Thoracic aorta (tissue), 2 donors: ENCODE data around the gene IMPG2. TPM values are rescaled to one million over a fixed set of nuclear protein-coding genes. Genes with fewer than 3 reads are reported as not detected.

Source experiments
- ATAC-seq: fragments of 150-250 bp; one replicate; pipeline ENCODE4 v1.8.0; 2017; ENCODE audit warnings: low read depth; ENCODE audit not compliant: insufficient number of reproducible peaks, low FRiP score
- DNase-seq: peaks from one replicate; pipeline ENCODE4 v3.0.0-alpha.2; 2020; ENCODE audit warnings: low spot score
- H3K27ac ChIP-seq, 2 donors: fragments of 200-600 bp; sonication (generic); 1 replicate in 1 of 2; 2 replicates in 1 of 2; pipeline ENCODE4 v1.5.1; 2016; ENCODE audit warnings: mild to moderate bottlenecking in 2 of 2, moderate library complexity in 2 of 2
- H3K27me3 ChIP-seq: fragments of 200-600 bp; sonication (generic); replicated peaks from 2 replicates; pipeline ENCODE4 v1.6.0; 2016; ENCODE audit warnings: mild to moderate bottlenecking; ENCODE audit not compliant: insufficient read depth
- H3K36me3 ChIP-seq: fragments of 200-600 bp; sonication (generic); one replicate; pipeline ENCODE4 v1.5.1; 2016
- H3K4me1 ChIP-seq, 2 donors: fragments of 200-600 bp; sonication (generic); 1 replicate in 1 of 2; 2 replicates in 1 of 2; pipeline versions ENCODE4 v1.5.1 to v1.6.0; 2016; ENCODE audit warnings: low read depth in 2 of 2, mild to moderate bottlenecking in 1 of 2; ENCODE audit not compliant: control insufficient read depth in 1 of 2
- H3K4me3 ChIP-seq: fragments of 200-600 bp; sonication (generic); 2 replicates; pipeline ENCODE4 v1.5.1; 2016; ENCODE audit warnings: mild to moderate bottlenecking
- H3K9me3 ChIP-seq: fragments of 200-600 bp; sonication (generic); 2 replicates; pipeline ENCODE4 v1.5.1; 2016
- CTCF ChIP-seq: fragments of 200-600 bp; sonication (generic); IDR thresholded peaks from one replicate; pipeline ENCODE4 v1.5.1; 2019; ENCODE audit warnings: antibody characterized with exemption
- total RNA-seq, 2 donors: library from RNA; depleted of rRNA; stranded (reverse); fragments of >200 nt; gene quantifications; one replicate each; pipeline versions ENCODE4 v1.1.0 to v1.2.3, GENCODE V29; 2016

The IMPG2 gene
- total RNA-seq, 2 donors from 2014 or later, result 0.21 to 0.81 TPM

DNA sequence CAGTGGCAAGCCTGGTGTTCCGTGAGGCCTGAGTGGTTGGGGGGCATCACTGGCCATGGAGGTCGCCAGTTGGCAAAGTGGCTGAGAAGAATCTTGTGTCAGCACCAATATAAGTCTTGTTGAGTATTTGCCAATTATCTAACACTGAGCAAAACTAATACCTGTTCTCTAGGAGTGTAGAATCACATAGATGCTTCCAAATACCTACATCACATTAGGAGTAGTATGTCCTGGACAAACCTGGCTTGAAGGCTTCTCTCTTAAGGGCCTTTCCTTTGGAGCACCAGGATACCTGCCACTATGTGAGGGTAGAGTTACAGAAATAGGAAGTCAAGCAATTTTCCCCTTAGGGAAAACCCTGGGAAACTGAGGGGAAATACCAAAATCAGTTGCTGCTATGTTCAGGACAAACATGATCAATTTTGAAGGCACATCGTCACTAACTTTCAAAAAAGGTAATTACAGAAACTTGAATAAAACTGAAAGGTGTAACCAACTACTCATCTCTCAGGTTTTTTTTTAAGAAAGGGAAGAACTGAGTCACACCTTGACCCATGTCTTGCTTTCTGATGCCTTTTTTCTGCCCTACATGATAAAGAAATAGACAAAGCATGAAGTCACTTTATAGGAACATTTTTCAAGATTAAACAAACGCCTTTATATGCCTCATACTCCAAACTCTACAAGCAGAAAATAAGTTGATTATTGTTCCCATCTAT, 100.4 kb downstream of the IMPG2 start:
- H3K36me3 ChIP-seq, result no peaks in the 10 kb centered on the region
- H3K4me1 ChIP-seq, result peaks cover 0 to 19% of the 10 kb centered on the region in 2 donors
- no peak for TF ChIP-seq CTCF
- ATAC-seq (no peak), DNase-seq (no peak)
- no peak overlapping the region for H3K4me3 ChIP-seq
- H3K27me3 ChIP-seq, result no peaks in the 10 kb centered on the region
- no peaks in the 10 kb centered on the region for H3K9me3 ChIP-seq
- H3K27ac ChIP-seq, result no peak overlapping the region

- no peak overlapping the region for H3K4me3 ChIP-seq
- no peaks in the 10 kb centered on the region for H3K36me3 ChIP-seq
- DNase-seq (no peak), ATAC-seq (no peak)
- peak overlapping the region in 1 of 2 donors; percentile 7 for H3K27ac ChIP-seq
- H3K27me3 ChIP-seq, result no peaks in the 10 kb centered on the region
- no peaks in the 10 kb centered on the region for H3K9me3 ChIP-seq
- TF ChIP-seq CTCF, result no peak
- H3K4me1 ChIP-seq, result peaks cover 0 to 19% of the 10 kb centered on the region in 2 donors
Observed at GRCh38 chr3:101217472-101218245, 102.7 kb downstream of the IMPG2 start.

DNA sequence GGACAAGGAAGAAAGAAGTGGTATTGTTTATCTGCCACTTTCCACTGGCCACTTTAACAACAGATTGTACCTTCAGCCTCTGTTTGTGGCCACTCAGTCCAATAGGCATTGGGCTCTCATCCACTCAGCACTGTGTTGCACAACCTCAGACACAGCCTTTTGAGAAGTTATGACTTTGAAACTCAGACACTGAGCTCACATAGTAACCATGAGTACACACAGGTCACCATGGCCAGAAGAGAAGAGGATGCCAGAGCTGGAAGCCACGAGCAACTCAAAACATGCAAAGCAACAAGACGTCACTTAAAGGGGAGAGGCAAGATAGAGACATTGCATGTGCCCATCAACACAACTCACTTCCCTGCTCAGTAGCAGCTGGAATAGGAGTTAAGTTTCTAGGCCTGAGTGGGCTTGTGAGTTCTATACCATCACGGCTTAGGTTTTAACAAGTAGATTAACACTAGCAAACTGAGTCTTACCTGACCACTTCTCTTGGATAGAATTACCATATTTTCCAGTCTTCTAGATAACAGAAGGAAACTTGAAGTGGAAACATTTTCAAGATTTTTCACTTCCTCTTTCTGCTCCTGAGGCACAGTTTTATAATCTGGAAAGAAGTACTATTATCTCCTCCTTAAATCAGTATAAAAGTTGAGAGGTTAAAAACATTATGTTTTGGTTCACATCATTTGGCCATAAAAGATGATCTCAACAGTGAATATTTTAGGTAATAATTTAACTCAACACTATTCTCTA, 103.5 kb downstream of the IMPG2 start:
- Histone ChIP-seq H3K9me3 (no peaks in the 10 kb centered on the region), H3K4me3 (no peak overlapping the region), H3K27me3 (no peaks in the 10 kb centered on the region), H3K27ac (peak overlapping the region in 1 of 2 donors; percentile 7), H3K36me3 (no peaks in the 10 kb centered on the region), H3K4me1 (peaks cover 0 to 19% of the 10 kb centered on the region in 2 donors)
- ATAC-seq (peak; percentile 77), DNase-seq (peak; percentile 21)
- no peak for TF ChIP-seq CTCF

DNA sequence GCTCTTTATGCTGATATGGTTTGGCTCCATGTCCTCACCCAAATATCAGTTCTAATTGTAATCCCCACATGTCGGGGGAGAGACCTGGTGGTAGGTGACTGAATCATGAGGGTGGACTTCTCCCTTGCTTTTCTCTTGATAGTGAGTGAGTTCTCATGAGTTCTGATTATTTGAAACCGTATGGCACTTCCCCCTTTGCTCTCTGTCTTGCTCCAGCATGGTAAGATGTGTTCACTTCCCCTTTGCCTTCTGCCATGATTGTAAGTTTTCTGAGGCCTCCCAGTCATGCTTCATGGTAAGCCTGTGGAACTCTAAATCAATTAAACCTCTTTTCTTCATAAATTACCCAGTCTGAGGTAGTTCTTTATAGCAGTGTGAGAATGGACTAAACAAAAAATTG, 107.6 kb downstream of the IMPG2 start:
- Histone ChIP-seq H3K27ac (no peak overlapping the region), H3K36me3 (no peaks in the 10 kb centered on the region), H3K27me3 (no peaks in the 10 kb centered on the region), H3K9me3 (no peaks in the 10 kb centered on the region), H3K4me1 (peaks cover 0 to 15% of the 10 kb centered on the region in 2 donors), H3K4me3 (no peak overlapping the region)
- DNase-seq (no peak), ATAC-seq (no peak)
- TF ChIP-seq CTCF, result no peak

DNA sequence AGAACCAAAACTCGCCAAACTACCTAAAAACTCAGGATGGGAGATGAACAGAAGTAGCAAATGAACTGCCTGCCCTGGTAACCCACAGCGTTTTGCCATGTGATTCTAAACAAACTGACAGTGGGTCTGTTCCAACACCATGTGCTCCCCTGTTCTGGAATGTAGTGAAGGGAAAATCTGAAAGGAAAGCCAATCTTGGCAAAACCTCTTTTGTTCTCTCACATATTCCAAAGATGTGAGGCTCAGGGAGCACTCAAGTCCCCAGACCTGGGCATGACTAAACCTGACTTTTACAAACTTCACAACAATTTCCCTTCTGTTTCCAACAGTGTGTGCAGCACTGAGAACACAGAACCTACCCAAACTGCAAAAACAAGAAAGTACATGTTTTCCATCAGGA, 116.1 kb downstream of the IMPG2 start:
- no peak for DNase-seq
- TF ChIP-seq CTCF, result no peak
- no peaks in the 10 kb centered on the region for H3K36me3 ChIP-seq
- no peak overlapping the region for H3K4me3 ChIP-seq
- peaks cover 6 to 31% of the 10 kb centered on the region in 2 donors for H3K4me1 ChIP-seq
- ATAC-seq, result no peak
- peak overlapping the region; percentile 13 to 15 for H3K27ac ChIP-seq
- H3K27me3 ChIP-seq, result no peaks in the 10 kb centered on the region
- no peaks in the 10 kb centered on the region for H3K9me3 ChIP-seq
